Activated CD8-positive, alpha-beta T cell treated with anti-CD3 and anti-CD28 coated beads for 36 hours (primary cell): ENCODE results near the gene SLIT1. TPM values are rescaled to one million over a fixed set of nuclear protein-coding genes. Genes with fewer than 3 reads are reported as not detected.
"Not testable (repeated sequence)": the region's sequence is repeated elsewhere in the genome, so short reads cannot be mapped to it uniquely, and the experiment has no call there.

Experiments used
- ATAC-seq: fragments of 200-7000 bp; cut with Tn5 transposase; one replicate; pipeline ENCODE4 v1.10.0; 2021; ENCODE audit warnings: mild to moderate bottlenecking, moderate library complexity
- CTCF ChIA-PET: fragments of 350-600 bp; sonication (Branson Sonifier 250); formaldehyde crosslinking; loops from one replicate; lab custom pipeline; 2021; ENCODE audit warnings: antibody characterized with exemption; lab: Charles Lee
- POLR2A ChIA-PET: fragments of 350-600 bp; sonication (Branson Sonifier 250); formaldehyde crosslinking; loops from one replicate; lab custom pipeline; 2021; ENCODE audit warnings: antibody characterized with exemption; lab: Charles Lee
- DNase-seq: peaks from one replicate; pipeline ENCODE4 v3.0.0-alpha.2; 2020
- H3K27ac Mint-ChIP-seq: one replicate; pipeline ENCODE4 v1.8.0; 2021; ENCODE audit warnings: mild to moderate bottlenecking, mixed read lengths
- H3K27me3 Mint-ChIP-seq: one replicate; pipeline ENCODE4 v1.8.0; 2021; ENCODE audit warnings: mixed read lengths
- H3K36me3 Mint-ChIP-seq: one replicate; pipeline ENCODE4 v1.8.0; 2021; ENCODE audit warnings: low read depth, mixed read lengths
- H3K4me1 Mint-ChIP-seq: one replicate; pipeline ENCODE4 v1.8.0; 2021; ENCODE audit warnings: low read depth, mixed read lengths
- H3K4me3 Mint-ChIP-seq: one replicate; pipeline ENCODE4 v1.8.0; 2021; ENCODE audit warnings: mild to moderate bottlenecking, moderate library complexity, mixed read lengths
- H3K9me3 Mint-ChIP-seq: one replicate; pipeline ENCODE4 v1.8.0; 2021; ENCODE audit warnings: mixed read lengths
- intact Hi-C: fragments of 100-400 bp; cut with micrococcal nuclease; formaldehyde crosslinking; loops from one replicate; pipeline ENCODE4 v1.10.0; 2022
- total RNA-seq, 2 experiments: library from RNA; stranded (reverse); gene quantifications; one replicate each; pipeline ENCODE4 v1.2.3, GENCODE V29; 2021
- TF ChIP-seq, protein P1 (sequence below): fragments of 200-600 bp; IDR thresholded peaks from one replicate; pipeline ENCODE4 v1.8.0; 2022; ENCODE audit warnings: antibody characterized with exemption, mild to moderate bottlenecking

The SLIT1 gene
- total RNA-seq, 2 experiments from 2014 or later = 0.34 to 1.2 TPM

DNA sequence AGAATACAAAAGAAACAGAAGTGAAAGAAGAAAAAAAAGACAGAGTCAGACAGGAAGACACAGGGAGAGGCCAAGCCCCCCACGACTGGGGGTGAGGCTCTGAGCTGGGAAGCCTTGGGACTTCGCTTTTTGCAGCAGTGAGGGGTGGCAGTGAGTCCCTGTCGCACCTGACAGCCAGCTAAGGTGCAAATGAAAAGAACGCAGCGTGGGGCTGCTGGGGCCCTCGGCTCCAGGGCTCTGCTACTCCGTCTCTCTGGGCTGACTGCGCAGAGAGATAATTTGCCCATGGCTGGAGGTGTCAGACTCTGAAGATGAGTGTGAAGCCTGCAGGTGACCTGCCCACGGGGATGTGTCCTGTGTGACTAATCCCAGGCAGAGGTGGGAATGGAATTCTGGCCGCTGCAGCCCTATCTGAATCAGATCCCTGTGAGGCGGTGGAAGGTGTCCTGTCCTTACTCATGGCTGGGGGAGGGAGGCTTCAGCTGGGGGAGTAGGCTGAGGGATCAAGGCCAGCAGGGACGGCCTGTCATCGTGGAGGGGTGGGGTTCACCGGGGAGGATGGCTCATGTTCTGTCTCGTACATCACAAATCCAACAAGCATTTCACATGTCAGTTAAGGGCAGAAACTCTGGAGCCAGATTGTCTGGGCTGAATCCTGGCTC is 96.4 kb downstream of the SLIT1 start:
- H3K27ac Mint-ChIP-seq = no peak overlapping the region
- intact Hi-C loops = no loop called here
- peaks cover 29% of the 10 kb centered on the region for H3K27me3 Mint-ChIP-seq
- no peaks in the 10 kb centered on the region for H3K4me1 Mint-ChIP-seq
- ChIA-PET CTCF (interaction anchor here (1.0 to 2.7 kb wide), 3 partner anchors 16 to 121 kb away, joined by 3 to 10 read pairs (median 4); no protein-coding TSS in a partner anchor), POLR2A (no interaction called here)
- no peaks in the 10 kb centered on the region for H3K9me3 Mint-ChIP-seq
- TF ChIP-seq, protein P1, sequence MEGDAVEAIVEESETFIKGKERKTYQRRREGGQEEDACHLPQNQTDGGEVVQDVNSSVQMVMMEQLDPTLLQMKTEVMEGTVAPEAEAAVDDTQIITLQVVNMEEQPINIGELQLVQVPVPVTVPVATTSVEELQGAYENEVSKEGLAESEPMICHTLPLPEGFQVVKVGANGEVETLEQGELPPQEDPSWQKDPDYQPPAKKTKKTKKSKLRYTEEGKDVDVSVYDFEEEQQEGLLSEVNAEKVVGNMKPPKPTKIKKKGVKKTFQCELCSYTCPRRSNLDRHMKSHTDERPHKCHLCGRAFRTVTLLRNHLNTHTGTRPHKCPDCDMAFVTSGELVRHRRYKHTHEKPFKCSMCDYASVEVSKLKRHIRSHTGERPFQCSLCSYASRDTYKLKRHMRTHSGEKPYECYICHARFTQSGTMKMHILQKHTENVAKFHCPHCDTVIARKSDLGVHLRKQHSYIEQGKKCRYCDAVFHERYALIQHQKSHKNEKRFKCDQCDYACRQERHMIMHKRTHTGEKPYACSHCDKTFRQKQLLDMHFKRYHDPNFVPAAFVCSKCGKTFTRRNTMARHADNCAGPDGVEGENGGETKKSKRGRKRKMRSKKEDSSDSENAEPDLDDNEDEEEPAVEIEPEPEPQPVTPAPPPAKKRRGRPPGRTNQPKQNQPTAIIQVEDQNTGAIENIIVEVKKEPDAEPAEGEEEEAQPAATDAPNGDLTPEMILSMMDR = no peak
- no peak overlapping the region for H3K4me3 Mint-ChIP-seq
- DNase-seq (no peak), ATAC-seq (no peak)
- H3K36me3 Mint-ChIP-seq = no peaks in the 10 kb centered on the region

GRCh38 chr10:97087296-97087695 is 98.5 kb downstream of the SLIT1 start:
- DNase-seq (no peak), ATAC-seq (no peak)
- CTCF ChIA-PET = interaction anchor here (1.1 to 2.7 kb wide), 3 partner anchors 14 to 123 kb away, joined by 3 to 10 read pairs (median 4); no protein-coding TSS in a partner anchor
- H3K9me3 Mint-ChIP-seq = no peaks in the 10 kb centered on the region
- H3K27ac Mint-ChIP-seq = no peak overlapping the region
- H3K4me1 Mint-ChIP-seq = no peaks in the 10 kb centered on the region
- no peaks in the 10 kb centered on the region for H3K36me3 Mint-ChIP-seq
- H3K27me3 Mint-ChIP-seq = peaks cover 31% of the 10 kb centered on the region
- POLR2A ChIA-PET = interaction anchor here (0.9 kb wide), 1 partner anchor 9 kb away, joined by 3 read pairs; no protein-coding TSS in a partner anchor
- TF ChIP-seq, protein P1 = no peak
- intact Hi-C loops = no loop called here
- H3K4me3 Mint-ChIP-seq = no peak overlapping the region

- no peaks in the 10 kb centered on the region for H3K4me1 Mint-ChIP-seq
- H3K9me3 Mint-ChIP-seq = no peaks in the 10 kb centered on the region
- H3K27ac Mint-ChIP-seq = no peak overlapping the region
- intact Hi-C loops = no loop called here
- TF ChIP-seq, protein P1 = no peak
- no peaks in the 10 kb centered on the region for H3K36me3 Mint-ChIP-seq
- no peak for ATAC-seq
- no peak for DNase-seq
- ChIA-PET POLR2A (no interaction called here), CTCF (interaction anchor here (1.7 kb wide), 1 partner anchor 110 kb away, joined by 4 read pairs; no protein-coding TSS in a partner anchor)
- H3K4me3 Mint-ChIP-seq = no peak overlapping the region
- peaks cover 38% of the 10 kb centered on the region for H3K27me3 Mint-ChIP-seq
Measured at GRCh38 chr10:97086530-97086929, 99.2 kb downstream of the SLIT1 start.

DNA sequence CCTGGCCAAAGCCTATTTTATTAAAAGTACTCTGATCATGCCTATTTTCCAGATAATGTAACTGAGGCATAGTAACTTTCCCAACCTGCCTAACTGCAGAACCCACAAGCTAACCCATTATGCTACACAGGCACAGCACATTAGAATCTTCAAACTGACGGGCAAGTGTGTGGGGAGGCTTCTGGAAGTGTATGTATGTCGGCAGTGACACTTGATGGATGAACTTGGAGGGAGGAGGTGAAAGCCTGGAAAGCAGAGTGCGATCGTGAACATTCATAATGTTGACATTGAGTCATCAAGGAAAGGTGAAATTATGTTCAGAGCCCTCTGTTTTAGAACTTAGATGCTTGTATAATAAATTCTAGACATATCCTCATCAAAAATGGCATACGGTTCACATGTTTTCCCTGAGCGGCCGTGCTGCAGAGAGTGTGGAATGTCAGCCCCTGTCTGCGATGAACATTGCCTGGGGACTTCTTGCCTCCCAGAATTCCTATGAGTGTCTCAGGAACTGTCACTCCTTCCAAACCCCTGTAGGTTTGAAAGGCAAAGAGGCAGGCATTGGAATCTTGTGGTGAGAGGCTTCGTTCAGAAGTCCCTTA is 102.4 kb downstream of the SLIT1 start:
- Mint-ChIP-seq H3K27ac (no peak overlapping the region), H3K4me1 (no peaks in the 10 kb centered on the region), H3K27me3 (peaks cover 36% of the 10 kb centered on the region), H3K9me3 (no peaks in the 10 kb centered on the region), H3K4me3 (no peak overlapping the region), H3K36me3 (no peaks in the 10 kb centered on the region)
- CTCF ChIA-PET = interaction anchor here (1.6 to 17.0 kb wide), 5 partner anchors 10 to 124 kb away, joined by 5 to 407 read pairs (median 30); no protein-coding TSS in a partner anchor
- POLR2A ChIA-PET = no interaction called here
- intact Hi-C loops = no loop called here
- DNase-seq = no peak
- TF ChIP-seq, protein P1 = no peak
- no peak for ATAC-seq

DNA sequence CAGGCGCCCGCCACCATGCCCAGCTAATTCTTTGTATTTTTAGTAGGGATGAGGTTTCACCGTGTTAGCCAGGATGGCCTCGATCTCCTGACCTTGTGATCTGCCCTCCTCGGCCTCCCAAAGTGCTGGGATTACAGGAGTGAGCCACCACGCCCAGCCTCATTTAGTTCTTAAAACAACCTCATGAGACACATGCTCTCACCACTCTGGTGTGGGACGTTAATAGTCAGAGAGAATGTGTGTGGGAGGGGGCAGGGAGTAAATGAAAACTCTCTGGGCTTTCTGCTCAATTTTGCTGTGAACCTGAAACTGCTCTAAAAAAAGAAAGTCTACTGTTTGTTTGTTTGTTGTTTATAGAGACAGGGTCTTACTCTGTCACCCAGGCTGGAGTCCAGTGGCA is 103.2 kb downstream of the SLIT1 start:
- not testable (repeated sequence) for H3K36me3 Mint-ChIP-seq, H3K4me1 Mint-ChIP-seq
- CTCF ChIA-PET = interaction anchor here (0.8 to 17.0 kb wide), 13 partner anchors 9 to 153 kb away, joined by 3 to 407 read pairs (median 5); no protein-coding TSS in a partner anchor

More for the DNA sequence above, 103.2 kb downstream of the SLIT1 start:
- intact Hi-C loops, DNase-seq, ATAC-seq, H3K4me3 Mint-ChIP-seq, POLR2A ChIA-PET, H3K9me3 Mint-ChIP-seq, H3K27ac Mint-ChIP-seq: not testable (repeated sequence)
- peaks cover 33% of the 10 kb centered on the region for H3K27me3 Mint-ChIP-seq
